DMS79 (cell line): ENCODE measurements around the gene TMEM107.
"Not testable (repeated sequence)": the region's sequence is repeated elsewhere in the genome, so short reads cannot be mapped to it uniquely, and the experiment has no call there.

ENCODE experiments used
- DNase-seq: peaks from one replicate; lab custom pipeline; 2025; lab: John Stamatoyannopoulos, UW

Gene TMEM107

DNA sequence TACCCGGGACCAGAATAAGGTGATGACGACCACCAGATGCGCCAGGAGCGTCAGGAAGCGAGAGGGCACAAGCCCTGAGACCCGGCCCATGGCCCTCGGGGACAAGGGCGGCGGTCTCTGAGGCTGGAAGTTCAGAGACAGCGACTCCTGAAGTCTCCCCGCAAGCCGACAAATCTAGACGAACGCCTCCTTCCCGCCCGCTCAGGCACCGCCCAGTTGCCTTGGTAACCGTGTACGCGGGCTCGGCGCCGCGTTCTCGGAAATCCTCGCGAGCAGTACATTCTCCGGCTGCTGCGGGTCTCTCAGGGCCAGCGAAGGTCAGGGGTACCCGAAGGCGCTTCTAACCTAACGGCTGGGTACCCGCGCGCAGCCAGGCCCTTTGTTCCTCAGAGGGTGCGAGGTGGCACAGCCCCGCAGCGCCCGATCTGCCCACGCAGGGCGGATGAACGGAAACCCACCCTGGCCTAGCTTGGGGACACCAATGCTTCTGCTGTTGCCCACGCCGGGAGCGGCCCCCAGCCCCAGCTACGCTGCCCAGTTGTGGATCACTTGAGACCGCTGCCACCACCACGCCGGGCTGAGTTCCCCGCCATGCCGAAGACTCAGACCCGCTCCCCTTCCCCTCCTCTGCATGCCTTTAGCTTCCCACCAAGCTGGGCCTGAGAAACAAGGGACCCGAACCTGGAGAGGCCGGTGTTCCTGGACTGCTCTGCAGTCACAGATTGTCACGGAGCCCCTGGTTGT lies at the start of gene TMEM107:
TMEM107 (minus strand) TSS at position 184 of the 744 bp plus-strand sequence; CDS start at position 90, 94 bp downstream.
- DNase-seq: peak; percentile 82

DNA sequence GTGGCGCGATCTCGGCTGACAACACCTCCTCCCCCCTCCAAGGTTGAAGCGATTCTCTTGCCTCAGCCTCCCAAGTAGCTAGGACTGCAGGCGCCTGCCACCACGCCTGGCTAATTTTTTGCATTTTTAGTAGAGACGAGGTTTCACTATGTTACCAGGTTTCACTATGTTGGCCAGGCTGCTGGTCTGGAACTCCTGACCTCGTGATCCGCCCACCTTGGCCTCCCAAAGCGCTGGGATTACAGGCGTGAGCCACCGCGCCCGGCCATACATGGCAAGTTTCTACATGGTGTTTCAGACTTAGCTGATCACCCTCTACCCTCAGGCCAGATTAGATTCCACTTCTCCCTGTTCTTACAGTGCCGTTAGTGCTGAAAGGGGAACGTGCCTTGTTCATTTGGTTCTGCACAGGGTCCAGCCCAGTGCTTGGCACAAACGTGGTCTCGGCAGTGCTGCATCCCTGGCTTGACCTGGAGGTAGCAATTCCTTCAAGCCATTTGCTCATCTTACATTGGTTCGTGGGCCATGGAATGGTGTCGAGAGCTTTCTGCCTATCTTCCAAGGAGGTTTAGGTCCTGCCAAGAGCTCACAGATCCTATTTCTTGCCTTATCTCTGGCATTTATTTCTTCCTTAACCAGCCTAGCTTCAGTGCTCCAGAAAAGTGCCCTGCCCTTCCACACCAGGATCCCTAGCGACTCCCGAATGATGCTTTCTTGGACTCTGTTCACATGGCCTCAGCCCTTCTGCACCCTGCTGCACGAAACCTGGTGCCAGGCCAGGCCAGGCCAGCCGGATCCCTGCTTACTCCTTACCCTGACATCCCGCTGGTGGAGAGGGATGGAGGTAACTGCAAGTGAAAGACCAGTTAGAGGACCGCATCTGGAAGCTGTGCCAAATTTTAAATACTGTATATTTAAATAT lies 49.0 kb upstream of the TMEM107 start:
- DNase-seq: no peak

DNA sequence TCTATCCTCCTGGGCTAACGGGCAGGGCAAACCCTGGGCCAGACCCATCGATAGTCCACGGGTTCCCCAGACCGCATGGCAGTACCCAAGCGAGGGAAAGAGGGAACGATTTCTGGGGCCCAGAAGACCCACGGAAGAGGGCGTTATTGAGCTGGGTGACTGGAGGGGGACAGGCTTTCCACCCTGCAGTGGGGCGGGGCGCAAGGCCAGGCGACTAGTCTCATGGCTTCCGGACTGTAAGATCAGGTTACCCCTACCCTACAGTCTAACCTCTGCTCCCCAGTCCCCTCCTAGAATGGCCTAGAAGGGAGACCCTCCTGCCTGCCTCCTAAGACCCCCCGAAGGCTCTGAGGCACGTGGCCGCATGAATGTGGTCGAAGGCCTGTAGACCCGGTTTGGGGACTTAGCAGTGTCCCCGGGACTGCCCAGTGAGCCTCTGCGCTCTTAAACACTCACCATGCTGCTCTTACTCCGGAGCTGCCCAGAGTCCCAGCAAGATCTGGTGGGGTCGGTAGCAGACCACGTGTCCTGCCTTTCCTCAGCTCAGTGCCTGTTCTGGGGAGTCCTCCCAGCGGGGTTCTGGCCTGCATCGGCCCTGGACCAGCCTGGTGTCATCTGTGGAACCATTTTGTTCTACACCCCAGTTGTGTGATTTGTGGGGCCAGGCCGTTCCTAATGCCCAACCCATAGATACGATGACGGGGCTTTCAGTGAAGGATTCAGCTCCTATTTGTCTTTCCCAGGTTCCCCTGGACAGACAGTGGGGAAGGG lies 47.4 kb upstream of the TMEM107 start:
- no peak for DNase-seq

DNA sequence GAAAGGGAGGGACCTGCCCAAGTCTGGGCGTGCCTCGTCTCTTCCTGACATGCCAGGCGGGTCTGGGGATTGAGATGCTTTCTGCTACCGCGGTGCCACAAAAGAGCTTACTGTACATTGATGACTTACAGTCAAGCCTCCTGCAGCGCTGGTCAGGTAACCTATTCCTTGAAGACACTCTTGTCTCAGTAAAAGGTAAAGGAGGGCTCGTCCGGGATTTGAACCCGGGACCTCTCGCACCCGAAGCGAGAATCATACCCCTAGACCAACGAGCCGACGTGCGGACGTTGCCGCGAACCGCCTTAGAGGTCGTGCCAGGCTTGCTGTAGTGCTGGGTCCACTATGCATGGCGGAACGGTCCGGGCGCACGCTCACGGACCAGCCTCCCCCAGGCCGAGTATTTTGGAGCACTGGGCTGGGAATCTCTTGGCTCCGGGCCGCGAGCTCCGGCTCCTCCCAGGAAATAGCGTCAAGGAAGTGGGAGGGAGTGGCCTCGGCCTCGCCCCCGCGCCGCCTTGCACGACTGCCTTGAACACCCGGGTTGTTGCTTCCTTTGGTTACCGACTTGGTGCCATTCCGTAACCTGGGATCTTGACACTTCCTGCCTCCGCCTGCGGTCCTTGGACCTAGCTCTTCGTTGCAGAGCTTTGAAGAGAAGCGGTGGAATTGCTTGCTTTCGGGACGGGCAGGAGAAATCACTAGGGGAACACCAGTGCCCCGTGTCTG lies 46.6 kb upstream of the TMEM107 start:
- DNase-seq: peak; percentile 37

DNA sequence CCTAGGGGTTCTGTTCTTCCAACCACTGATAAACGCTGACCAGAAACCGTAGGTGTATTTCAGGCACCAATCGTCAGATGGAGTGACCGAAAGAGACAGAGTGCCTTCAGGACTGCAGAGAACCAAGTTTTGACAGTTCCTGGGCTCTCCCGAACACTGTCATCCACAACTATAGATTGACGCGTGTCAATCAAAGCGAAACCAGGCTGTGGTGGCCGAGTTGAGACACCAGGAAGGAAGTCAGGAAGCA lies 46.1 kb upstream of the TMEM107 start:
- DNase-seq: no peak

DNA sequence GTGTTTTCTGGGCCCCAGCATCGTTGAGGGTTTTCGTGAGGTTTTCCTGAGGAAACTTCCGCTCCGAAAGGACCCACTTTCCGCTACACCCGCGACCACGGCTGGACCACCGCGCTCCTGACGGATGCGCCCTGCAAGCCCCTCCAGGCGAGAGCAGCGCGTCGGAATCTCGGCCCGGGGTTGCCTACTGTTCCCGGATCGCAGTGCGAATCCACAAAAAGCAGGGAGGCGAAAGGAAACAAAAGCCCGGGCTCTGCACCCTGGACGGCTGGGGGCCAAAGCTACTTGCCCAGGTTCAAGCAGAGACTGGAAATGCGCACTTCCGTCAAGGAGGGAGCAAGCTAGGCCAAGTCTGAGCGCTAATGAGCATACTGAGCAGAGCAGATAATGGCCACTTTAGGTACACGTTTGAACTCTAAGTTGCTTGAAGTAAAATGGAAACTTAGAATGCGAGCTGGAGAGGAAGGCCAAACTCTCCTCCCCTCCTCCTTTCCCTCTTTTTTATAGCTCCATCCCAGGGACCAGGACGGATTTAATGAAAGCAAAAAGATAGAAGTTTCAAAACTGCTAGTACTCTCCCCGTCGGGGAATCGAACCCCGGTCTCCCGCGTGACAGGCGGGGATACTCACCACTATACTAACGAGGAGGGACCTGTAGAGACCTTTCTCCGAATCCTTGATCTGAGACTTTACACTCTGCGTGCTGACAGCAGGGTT lies 45.6 kb upstream of the TMEM107 start:
- DNase-seq: peak; percentile 58

DNA sequence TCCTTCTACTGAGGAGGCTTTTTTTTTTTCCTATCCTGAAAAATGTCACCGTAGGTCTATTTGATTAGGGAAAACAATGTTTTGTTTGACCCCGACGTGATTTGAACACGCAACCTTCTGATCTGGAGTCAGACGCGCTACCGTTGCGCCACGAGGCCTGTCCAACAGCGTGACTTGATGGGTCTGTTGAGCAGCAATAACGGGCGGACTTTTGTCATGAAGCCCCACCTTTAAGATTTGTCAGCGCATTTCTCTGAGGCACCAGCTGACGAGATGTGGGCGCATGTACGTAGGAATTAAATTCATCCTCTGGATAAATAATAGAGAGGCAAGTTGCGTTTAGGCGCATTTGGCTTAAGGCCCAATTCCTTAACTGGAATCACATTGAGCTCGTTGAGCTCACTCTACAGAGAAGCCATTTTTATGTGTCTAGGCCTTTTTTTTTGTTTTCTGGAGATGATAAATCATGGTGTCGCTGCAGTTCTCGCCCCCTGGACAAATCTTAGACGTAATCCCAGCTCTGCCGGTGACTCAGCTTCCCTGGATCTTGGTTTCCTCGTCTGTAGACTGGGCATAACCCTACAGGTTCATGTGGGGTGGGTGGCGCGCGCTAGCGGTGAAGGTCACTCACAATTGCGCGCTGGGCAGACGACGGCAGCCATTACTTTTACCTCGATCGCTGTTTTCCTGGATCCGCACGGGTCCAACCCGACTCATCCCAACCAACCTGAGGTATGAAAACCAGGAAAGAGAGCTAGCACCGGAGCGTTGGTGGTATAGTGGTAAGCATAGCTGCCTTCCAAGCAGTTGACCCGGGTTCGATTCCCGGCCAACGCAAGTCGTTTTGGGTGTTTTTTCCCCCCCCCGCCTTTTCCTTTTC lies 44.8 kb upstream of the TMEM107 start:
- DNase-seq: peak; percentile 65

DNA sequence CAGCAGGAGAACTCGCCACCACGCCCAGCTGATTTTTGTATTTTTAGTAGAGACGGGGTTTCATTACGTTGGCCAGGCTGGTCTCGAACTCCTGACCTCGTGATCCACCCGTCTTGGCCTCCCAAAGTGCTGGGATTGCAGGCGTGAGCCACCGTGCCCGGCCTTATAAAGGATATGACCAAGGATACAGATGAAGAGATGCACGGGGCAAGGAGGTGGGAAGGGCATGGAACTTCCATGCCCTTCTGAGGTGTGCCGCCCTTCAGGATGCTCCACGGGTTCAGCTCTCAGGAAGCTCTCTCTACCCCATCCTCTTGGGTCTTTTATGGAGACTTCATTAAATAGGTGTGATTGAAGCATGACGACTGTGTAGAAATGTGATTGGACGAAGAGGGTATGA lies 37.8 kb upstream of the TMEM107 start:
- not testable (repeated sequence) for DNase-seq

DNA sequence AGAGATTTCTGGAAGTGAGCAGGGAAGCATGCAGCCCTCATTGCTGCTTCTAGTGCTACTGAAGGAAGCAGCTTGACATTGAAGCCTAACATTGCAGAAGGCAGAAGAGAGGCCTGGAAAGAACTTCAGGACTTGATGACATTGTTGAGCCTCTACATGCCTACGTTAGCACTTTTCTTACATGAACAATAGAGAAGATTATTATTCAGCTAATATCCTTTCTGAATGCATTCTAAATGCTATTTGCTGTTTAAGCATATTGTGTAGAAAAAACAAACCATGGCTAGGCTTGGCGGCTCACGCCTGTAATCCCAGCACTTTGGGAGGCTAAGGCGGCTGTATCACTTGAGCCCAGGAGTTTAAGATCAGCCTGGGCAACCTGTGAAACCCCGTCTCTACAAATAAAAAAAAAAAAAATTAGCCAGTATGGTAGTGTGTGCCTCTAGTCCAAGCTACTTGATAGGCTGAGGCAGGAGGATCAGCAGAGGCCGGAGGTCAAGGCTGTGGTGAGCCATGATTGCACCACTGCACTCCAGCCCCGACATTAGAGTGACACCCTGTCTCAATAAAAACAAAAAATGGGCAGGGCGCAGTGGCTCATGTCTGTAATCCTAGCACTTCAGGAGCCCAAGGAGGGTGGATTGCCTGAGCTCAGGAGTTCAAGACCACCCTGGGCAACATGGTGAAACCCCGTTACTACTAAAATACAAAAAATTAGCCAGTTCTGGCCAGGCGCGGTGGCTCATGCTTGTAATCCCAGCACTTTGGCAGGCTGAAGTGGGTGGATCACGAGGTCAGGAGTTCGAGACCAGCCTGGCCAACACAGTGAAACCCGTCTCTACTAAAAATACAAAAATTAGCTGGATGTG lies 36.4 kb upstream of the TMEM107 start:
- no peak for DNase-seq

DNA sequence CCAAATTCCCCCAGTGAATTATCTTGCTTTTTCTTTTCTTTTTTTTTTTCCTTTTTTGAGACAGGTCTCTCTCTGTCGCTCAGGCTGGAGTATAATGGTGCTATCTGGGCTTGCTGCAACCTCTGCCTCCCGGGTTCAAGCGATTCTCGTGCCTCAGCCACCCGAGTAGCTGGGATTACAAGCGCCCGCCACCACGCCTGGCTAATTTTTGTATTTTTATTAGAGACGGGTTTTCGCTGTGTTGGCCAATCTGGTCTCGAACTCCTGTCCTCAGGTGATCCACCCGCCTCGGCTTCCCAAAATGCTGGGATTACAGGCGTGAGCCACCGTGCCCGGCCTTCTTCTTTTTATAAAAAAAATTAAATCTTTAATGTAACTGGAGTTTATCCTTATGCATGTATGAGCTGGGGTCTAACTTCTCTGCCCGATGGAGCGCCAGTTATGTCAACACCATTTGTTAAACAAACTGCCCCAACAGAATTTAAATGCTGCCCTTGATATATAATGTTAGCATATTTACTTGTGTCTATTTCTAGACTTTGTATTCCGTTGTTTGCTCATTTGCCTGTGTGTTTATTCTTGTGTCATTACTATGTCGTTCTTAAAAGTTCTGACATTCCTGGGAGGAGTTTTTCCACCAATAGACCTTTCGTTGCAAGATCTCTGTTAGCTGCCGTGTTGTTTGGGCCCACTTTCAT lies 34.7 kb upstream of the TMEM107 start:
- no peak for DNase-seq

DNA sequence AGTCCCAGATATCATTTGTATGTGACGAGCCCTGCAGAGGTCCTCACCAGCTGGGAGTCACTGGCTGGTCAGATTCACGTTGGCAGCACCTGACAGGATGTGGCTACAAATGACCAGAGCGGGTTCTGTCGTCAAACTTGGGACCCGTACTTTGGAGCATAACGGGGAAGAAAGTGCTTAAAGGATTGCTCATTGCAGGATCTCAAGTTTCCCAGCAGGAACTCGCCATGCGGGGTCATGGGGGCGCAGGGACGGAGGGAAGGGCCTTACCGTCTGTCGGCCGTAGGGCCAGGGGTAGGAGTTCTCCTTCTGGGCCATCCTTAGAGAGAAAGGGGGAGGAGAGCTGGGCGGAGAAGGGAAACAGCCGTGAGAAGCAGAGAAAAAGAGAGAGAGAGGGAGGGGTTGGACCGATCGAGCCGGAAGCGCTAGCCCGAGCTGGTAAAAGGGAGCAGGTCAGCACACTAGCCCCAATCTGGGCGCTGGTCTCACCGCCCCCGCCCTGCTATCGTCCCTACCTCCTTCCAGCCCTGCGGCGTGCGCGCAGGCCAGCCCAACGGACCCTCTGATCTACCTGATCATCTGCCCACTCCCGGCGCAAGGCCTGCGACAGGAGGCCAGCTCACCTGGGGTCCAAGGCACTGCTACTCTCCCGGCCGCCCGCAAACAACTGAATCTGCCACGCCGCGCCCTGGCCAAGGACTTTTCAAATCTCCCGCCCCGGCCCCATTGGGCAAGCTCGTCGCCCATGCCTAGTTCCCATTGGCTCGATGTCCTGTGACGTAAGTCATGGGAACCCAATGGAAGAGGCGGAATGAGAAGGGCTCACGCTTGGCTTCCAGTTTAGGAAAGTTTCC lies 34.0 kb upstream of the TMEM107 start, which contains the start of gene AURKB:
AURKB (minus strand) TSS at position 669 of the 854 bp plus-strand sequence; CDS start at position 318, 351 bp downstream.
- DNase-seq: peak; percentile 93

DNA sequence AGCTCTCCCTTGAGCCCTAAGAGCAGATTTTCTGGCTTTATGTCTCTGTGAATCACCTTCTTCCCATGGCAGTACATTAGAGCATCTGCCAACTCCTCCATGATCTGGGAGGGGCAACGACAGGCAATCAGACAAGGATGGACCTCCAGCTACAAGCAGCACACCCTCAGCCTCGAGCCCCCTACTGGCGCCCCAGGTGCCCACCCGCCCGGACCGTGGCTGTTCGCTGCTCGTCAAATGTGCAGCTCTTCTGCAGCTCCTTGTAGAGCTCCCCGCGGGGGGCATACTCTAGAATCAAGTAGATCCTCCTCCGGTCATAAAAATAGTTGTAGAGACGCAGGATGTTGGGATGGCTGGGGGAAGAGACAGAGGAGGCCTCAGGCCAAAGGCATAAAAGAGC lies 30.4 kb upstream of the TMEM107 start:
- no peak for DNase-seq

DNA sequence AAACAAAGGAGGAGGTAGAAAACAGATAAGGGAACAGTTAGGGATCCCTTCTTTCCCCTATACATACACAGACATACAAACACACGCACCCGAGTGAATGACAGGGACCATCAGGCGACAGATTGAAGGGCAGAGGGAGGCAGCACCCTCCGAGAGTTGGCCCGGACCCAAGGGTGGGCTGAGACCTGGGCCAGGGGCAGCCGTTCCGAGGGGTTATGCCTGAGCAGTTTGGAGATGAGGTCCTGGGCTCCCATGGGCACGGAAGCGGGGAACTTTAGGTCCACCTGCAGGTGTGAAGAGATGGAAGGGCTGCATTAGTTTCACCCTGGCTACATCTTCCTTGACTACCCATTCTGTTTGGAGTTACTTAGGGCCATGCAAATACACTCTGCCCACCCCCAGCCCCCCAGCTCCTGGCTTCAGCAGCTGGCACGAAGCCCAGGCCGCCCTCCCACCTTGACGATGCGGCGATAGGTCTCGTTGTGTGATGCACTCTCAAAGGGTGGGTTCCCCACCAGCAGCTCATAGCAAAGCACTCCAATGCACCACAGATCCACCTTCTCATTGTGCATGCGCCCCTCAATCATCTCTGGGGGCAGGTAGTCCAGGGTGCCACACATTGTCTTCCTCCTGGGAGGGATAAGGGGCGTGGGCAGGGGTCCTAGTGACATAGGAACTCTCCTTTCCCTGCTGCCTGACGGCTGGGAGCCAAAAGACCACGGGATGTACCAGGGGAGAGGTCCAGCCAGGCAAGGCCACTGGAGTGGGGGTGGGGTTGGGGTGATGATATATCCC lies 28.8 kb upstream of the TMEM107 start:
- no peak for DNase-seq

DNA sequence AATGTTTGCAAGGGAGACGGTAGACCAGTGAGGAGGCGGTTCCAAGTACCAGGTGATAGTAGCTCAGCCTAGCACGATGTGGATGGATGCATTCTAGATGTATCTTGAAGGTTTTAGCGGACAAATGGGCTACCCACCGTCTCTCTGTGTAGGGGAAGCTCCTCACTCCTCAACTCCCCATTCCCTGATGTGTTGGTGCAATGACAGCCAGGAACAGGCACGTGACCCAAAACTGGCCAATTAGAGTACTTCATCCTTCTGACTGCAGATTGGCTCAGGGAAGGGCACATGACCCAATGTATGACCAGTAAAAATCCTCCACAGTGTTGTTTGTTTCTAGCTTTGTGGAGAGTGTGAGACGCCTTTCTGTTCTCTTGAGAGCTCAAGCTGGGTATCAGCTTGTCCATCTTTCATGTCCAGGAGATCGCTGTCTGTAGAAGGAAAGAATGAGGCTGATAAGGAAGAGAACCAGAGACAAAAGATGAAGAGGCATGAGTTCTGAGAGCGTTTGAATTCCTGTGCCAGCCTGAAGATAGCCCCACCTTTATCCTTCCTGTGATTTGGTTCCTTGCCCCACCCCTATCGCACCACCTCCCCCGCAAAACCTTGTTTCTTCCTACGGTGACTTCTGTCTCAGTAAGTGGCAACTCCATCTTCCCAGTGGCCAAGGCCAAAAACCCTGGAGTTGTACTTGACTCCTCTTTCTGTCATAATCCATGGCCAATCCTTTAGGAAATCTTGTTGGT lies 16.1 kb upstream of the TMEM107 start:
- no peak for DNase-seq

DNA sequence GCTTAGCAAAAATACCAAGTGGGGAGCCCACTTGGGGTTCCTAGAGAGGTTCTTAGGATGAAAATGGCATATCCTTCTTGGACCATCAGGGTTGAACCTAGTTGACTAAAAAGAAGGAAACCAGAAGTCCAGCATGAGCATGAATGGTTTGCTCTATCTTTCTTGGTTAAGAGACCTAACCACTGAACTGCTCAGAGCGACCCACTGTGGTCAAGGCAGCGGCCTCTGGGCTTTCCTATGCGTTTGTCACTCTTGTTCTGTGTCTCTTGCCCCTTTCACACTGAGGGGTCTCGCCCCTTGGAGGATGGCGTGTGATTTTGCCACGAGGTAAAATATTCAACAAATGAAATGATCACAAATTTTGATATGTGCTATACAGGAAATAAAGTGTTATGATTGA lies 14.3 kb upstream of the TMEM107 start:
- no peak for DNase-seq
